Measurements from ENCODE around the gene G0S2. TPM values are rescaled to one million over a fixed set of nuclear protein-coding genes. Genes with fewer than 3 reads are reported as not detected.

The G0S2 gene
- total and polyA plus RNA-seq, 2 of the 4 experiments (the other 2 are of a cell fraction): 0.36 to 0.53 TPM

- no peak overlapping the region for H3K14ac ChIP-seq (replicated peaks; ENCODE audit: low read depth, low read length)
- peaks cover 3% of the 10 kb centered on the region; the same call in 1 of the 2 replicates for H3K4me1 ChIP-seq (ENCODE audit: control insufficient read depth, insufficient read depth, low read length)
- H3K56ac ChIP-seq (ENCODE audit: extremely low read depth, insufficient read depth, low read length): no peak overlapping the region
- no peak overlapping the region for H3K9ac ChIP-seq (ENCODE audit: low read depth, low read length)
- no peaks in the 10 kb centered on the region for H3K9me1 ChIP-seq (ENCODE audit: insufficient read depth, low read length)
- ChIA-PET CTCF (no interaction called here), POLR2A (ENCODE audit: unreplicated experiment) (no interaction called here)
- peaks cover 22% of the 10 kb centered on the region for H3K27me3 ChIP-seq (ENCODE audit: control insufficient read depth, insufficient read depth, low read length)
- H3K4me3 ChIP-seq (ENCODE audit: insufficient read depth, low read depth, low read length): no peak overlapping the region
- H2BK15ac ChIP-seq (ENCODE audit: low read depth, low read length): no peak overlapping the region
- no peak overlapping the region for H3K23ac ChIP-seq (ENCODE audit: low read depth, low read length)
- ATAC-seq (ENCODE audit: low read depth) (no peak), DNase-seq (no peak)
- H4K8ac ChIP-seq (ENCODE audit: low read depth in 2 of 2, low read length in 2 of 2): no peak overlapping the region
- TF ChIP-seq NFE2L2 (IDR thresholded peaks at IDR 0.05; ENCODE audit: low read depth, low read length) (no peak), BHLHE40 (IDR thresholded peaks at IDR 0.05; ENCODE audit: low read depth, low read length) (no peak), RFX5 (IDR thresholded peaks at IDR 0.05; ENCODE audit: low read depth, low read length) (no peak), SMC3 (IDR thresholded peaks at IDR 0.05; ENCODE audit: low read depth, low read length) (no peak), ELK1 (IDR thresholded peaks at IDR 0.05; ENCODE audit: borderline replicate concordance, low read depth, low read length) (no peak), RCOR1 (IDR thresholded peaks at IDR 0.05; ENCODE audit: insufficient replicate concordance, low read length) (no peak), FOS (IDR thresholded peaks at IDR 0.05; ENCODE audit: low read depth, low read length) (no peak)
- no peaks in the 10 kb centered on the region for H4K20me1 ChIP-seq (ENCODE audit: insufficient read depth, low read length)
- no peaks in the 10 kb centered on the region for H3K36me3 ChIP-seq (ENCODE audit: control insufficient read depth, insufficient read depth, low read length)
- no peak overlapping the region for H2AK9ac ChIP-seq (replicated peaks; ENCODE audit: low read depth, low read length, poor library complexity)
- no peak overlapping the region for H4K91ac ChIP-seq (ENCODE audit: insufficient read depth, low read depth, low read length)
- no peak overlapping the region for H2BK5ac ChIP-seq (ENCODE audit: low read depth, low read length, poor library complexity, severe bottlenecking)
- no peak overlapping the region for H3K27ac ChIP-seq (ENCODE audit: insufficient read depth, low read length)
- no peak overlapping the region for H3K4ac ChIP-seq (ENCODE audit: low read depth, low read length)
- H2AFZ ChIP-seq (replicated peaks; ENCODE audit: low read length, poor library complexity): no peak overlapping the region
- H3K79me1 ChIP-seq (ENCODE audit: low read depth in 1 of 2, low read length in 2 of 2): no peaks in the 10 kb centered on the region
- no CpG with 5 or more reads among the region's 5 CpGs for WGBS, 2 experiments (ENCODE audit: extremely low coverage in 2 of 2, insufficient read length in 1 of 2)
- no peak overlapping the region for H3K4me2 ChIP-seq (ENCODE audit: low read depth, low read length)
- no peak overlapping the region; the same call in 1 of the 2 replicates for H2BK20ac ChIP-seq (ENCODE audit: low read depth, low read length)
- dilution Hi-C loops (cut with HindIII; ENCODE audit: low sequenced_read_pairs, unreplicated experiment): no loop called here
- no peak overlapping the region for H2BK120ac ChIP-seq (ENCODE audit: low read depth, low read length)
- H3K18ac ChIP-seq (ENCODE audit: low read depth, low read length): no peak overlapping the region
- H4K5ac ChIP-seq (ENCODE audit: low read depth, low read length): no peak overlapping the region
- no peak overlapping the region for H2AK5ac ChIP-seq (ENCODE audit: low read depth, low read length)
- no TSS peak for BruUV-seq (replicated peaks)
- intact Hi-C loops (cut with micrococcal nuclease): no loop called here
- 0 out of 2 replicates have a peak, but pooled peaks cover 3% of the 10 kb centered on the region for H3K9me3 ChIP-seq (ENCODE audit: control insufficient read depth, insufficient read depth, low read length)
- in situ Hi-C loops (cut with MboI; ENCODE audit: low sequenced_read_pairs): no loop called here
These were observed 2.2 kb upstream of the G0S2 start for GRCh38 chr1:209672705-209673630.
